HG03378 (cell line): Measurements from ENCODE around the gene NADSYN1.
"Not testable (repeated sequence)": the region's sequence is repeated elsewhere in the genome, so short reads cannot be mapped to it uniquely, and the experiment has no call there.

ENCODE experiments used
- ATAC-seq: cut with Tn5 transposase; IDR thresholded peaks from one replicate; pipeline ENCODE4 v1.9.1; 2021; ENCODE audit warnings: mild to moderate bottlenecking, moderate library complexity; ENCODE audit not compliant: unreplicated experiment

NADSYN1 gene

DNA sequence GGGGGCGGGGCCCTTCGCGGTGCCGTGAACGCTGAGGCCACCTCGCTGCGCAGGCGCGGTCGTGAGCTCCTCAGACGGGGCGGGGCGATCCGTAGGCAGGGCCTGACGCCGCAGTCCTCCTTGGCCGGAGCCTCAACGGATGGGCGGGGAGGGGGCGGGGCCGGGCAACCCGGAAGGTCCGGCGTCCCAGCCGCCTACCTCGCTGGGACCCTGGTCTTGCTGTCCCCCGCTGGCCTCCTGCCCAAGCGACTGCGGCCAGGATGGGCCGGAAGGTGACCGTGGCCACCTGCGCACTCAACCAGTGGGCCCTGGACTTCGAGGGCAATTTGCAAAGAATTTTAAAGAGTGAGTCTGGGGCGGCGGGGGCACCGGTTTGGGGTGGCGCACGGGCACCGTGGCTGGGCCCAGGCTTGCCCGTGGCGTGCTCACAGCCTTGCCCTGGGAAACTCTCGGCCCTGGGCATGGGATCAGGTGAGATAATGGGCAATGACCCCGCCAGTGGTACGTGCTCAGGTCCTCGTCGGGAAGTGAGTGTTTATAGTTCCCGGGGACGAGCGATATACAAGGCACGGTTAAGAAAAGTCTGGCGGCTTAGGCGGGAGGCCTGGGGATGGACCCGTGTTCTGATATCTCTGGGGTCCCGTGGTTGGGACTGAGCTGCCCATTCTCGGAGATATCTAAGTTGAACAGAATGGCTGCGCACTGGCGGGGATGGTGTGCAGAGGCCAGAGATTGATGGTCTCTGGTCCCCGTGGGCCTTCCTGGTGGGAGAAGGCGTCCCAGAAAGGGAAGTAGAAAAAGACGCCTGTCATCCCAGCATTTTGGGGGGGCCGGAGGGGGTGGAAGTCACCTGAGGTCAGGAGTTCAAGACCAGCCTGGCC, at the start of gene NADSYN1:
Gene NADSYN1 (plus strand): TSS at position 167 of the 881 bp plus-strand sequence. CDS start 94 bp downstream, at position 261.
- no peak for ATAC-seq

DNA sequence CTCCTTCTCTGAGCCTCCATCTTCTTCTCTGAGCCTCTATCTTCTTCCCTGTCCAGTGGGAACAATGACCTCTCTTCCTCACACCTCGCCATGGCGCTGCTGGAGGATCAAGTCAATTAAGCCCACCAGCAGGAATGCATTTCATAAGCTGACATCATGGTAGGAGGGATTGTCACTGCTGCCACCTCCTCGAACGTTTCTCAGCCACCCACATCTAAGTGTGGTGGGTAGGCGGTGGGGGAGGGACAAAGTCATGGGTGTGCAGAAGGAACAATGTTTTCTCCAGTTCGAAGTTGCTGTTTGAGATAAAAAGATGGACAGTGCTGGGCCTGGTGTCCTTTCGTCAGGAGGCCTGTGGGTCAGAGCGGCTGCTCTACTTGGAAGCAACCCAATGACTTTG, 48.8 kb upstream of the NADSYN1 start:
- ATAC-seq, result no peak

GRCh38 chr11:71406681-71407080, 46.3 kb upstream of the NADSYN1 start:
- ATAC-seq, result no peak

DNA sequence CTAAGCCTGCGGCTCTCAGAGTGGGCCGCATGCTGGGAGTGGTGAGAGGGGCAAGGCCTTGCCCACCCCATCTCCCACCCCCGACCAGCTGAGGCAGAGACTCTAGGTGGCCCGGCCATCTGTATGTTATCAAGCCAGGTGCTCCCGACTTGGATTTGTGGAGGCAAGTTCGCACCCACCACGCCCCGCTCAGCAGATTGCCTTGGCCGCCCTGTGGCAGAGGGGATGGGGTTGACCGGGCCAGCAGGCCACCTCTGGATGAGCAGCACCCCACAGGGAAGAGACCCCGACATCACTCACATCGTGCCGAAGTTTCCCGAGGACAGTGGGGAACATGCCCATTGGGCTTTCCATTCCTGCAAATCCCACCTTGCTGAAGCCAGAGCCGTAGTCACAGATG, 45.6 kb upstream of the NADSYN1 start:
- no peak for ATAC-seq

DNA sequence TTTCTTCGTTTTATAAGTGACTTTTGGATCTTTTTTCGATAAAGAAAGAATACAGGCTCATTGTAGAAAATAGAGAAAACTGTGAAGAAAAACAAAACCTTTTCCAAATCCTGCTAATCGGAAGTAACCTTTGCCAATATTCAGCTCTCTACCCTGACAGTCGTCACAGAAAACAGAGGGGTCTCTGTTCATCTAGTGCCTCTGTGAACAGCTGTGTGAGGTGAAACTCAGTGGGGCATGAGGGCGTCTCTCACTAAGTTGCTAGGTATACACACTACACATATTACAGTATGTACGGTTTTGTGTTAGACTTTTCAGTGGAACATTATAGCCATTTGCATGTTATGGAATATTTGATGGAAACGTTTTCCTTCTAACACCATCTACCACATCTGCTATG, 44.2 kb upstream of the NADSYN1 start:
- no peak for ATAC-seq

GRCh38 chr11:71410363-71410966, 42.5 kb upstream of the NADSYN1 start:
- no peak for ATAC-seq

DNA sequence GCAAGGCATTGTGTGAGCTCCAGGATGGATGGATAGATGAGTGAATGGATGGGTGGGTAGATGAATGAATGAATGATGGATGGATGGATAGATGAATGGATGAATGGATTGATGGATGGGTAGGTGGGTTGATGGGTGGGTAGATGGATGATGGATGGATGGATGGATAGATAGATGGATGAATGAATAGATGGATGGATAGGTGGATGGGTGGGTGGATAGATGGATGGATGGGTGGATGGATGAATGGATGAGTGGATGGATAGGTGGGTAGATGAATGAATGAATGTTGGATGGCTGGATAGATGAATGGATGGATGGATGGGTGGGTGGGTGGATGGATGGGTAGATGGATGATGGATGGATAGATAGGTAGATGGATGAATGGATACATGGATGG, 38.4 kb upstream of the NADSYN1 start:
- no peak for ATAC-seq

DNA sequence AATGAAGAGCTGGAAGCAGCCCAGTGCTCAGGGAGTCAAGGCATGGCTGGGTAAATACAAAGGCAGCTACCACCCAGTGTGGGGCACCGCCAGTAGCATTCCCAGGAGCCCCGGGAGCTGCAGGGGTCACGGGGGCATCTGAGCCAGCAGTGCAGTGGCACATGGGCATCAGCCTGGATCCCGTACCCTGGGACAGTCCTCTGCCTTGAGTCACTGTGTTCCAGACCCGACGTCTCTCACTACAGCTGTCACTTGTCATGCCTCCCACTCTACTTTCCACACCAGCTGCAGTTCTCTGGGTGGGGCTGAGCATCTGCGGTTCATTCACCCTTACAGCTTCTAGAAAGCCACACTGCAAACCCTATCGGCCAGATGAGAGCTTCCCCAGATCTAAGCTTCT, 34.4 kb upstream of the NADSYN1 start:
- ATAC-seq, result no peak

DNA sequence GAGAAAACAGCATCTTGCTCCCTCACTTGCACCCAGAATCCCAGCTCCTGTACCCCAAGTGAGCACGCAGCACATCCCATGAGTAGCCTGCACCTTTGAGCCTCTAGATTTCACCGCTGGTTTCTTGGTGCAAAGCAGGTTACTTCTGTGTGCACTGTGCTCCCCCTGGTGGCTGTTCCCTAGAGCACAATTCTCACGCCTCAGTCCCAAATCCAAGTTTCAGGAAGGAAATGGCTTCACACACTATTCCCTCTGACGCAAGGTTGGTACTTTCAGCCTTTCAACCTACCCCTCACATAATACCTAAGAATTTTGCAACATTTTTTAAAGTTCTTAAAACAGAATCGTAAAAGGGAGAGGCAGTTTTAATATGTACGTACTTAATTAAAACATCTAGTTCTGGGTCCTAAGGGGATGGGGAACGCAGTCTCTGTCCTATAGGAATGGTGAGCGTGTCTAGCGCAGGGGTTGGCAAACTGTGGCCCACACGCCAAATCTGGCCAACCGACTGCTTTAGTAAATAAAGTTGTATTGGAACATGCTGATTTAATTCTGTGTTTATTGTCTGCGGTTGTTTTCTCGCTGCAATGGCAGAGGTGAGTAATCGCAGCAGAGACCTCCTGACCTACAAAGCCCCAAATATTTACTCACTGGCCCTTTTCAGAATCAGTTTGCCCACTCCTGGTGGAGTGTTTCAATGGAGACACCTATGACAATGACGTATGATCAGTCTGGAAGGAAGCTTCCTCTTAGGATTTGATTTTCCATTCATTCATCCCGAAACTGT, 32.4 kb upstream of the NADSYN1 start:
- no peak for ATAC-seq

GRCh38 chr11:71421392-71421950, 31.5 kb upstream of the NADSYN1 start:
- no peak for ATAC-seq

DNA sequence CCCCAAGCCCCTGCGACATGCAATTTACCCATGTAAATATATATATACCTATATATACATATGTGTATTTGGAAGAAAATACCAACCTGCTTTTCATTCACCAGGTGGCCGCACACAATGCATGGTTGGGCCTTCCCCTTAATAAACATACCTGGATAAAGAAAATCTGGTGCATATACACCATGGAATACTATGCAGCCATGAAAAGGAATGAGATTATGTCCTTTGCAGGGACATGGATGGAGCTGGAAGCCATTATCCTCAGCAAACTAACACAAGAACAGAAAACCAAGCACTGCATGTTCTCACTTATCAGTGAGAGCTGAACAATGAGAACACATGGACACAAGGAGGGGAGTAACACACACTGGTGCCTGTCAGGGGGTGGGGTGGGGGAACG, 30.7 kb upstream of the NADSYN1 start:
- not testable (repeated sequence) for ATAC-seq

DNA sequence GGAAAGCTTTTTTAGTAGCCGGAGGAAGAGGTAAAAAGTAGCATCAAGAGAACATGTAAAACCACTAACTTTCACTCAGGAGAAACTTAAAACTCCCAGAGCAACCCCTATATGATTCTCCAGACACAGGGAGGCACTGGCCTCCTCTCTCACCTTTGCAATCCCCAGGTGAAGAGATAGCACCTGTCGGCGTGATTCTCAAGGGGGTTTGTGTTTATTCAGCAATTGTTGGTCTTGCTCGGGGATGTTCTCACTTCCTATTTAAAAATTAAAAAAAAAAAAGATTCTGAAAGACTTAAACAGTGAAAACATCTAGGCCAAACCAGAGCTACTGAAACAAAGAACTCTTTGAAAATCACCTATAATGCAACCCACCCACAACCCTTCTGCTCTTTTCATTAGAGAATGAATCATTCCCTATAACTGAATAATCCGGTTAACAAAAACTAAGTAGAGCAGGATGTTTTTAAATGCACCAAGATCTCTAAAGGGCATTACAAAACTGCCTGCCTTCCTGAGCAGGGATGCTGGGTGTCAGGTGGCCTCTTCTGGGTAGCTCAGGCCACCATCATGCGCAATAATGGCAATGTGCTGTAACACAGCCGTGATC, 29.7 kb upstream of the NADSYN1 start:
- no peak for ATAC-seq

GRCh38 chr11:71425409-71425808, 27.6 kb upstream of the NADSYN1 start:
- no peak for ATAC-seq

DNA sequence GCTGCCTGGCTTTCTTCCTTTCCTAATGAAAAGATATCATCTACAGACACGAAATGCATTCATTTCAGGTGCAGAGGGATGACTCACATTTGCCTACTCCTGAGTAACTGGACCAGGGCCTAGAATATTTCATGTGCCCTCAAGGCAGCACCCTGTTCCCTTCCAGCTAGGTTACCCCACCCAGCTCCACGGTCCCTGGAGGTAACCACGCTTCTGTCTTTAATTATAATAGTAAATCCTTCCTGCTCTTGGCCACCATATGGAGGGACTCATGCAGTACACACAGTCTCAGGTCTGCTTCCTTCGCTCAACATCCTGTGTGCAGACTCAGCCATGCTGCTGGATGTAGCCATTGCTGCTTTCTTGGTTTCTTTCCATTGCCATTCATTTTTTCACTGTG, 27.1 kb upstream of the NADSYN1 start:
- no peak for ATAC-seq

- ATAC-seq, result no peak
Observed at GRCh38 chr11:71426413-71426812, 26.6 kb upstream of the NADSYN1 start.

DNA sequence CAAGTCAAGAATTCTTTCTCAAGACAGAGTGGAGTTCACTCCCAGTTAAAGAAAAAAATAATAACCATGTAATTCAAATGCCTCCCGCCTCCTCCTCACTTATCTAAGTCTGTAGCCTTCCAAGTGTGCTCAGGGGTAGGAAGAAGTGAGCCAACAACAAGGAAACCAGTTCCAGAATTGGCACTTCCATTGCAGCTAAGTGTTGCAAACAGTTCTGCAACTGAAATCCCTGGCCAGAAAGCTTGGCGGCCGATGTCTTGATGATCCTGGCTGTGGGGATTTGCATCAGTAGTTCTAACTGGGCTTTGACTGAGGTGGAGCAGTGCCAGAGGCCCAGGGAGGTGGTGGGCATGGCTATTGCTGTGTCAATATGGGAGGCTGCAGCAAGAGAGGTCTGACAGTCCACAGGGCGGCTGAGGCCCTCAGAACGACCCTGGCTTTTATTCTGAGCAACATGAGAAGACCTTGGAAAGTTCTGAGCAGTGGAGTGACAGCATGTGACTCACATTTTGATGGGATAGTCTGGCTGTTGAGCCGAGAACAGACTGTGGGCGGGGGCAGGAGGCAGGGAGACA, 24.1 kb upstream of the NADSYN1 start:
- no peak for ATAC-seq

- ATAC-seq, result no peak
Observed at GRCh38 chr11:71429701-71430100, 23.3 kb upstream of the NADSYN1 start.

GRCh38 chr11:71430166-71430565, 22.8 kb upstream of the NADSYN1 start:
- no peak for ATAC-seq

- ATAC-seq, result no peak
Observed at GRCh38 chr11:71431271-71431670, 21.7 kb upstream of the NADSYN1 start.
